Esophagus muscularis mucosa (tissue), 4 donors: ENCODE measurements around the gene KLC1. TPM values are rescaled to one million over a fixed set of nuclear protein-coding genes. Genes with fewer than 3 reads are reported as not detected.

Source experiments
- DNase-seq: peaks from one replicate; pipeline ENCODE4 v3.0.0-alpha.2; 2017; ENCODE audit errors: extremely low spot score
- H3K27ac ChIP-seq, 4 donors: fragments of 200-600 bp; sonication (generic); replicated peaks in 1 of 4; 1 replicate in 3 of 4; 2 replicates in 1 of 4; pipeline ENCODE4 v1.5.1; 2016 to 2019; ENCODE audit warnings: mild to moderate bottlenecking in 1 of 4
- H3K27me3 ChIP-seq, 4 donors: fragments of 200-600 bp; sonication (generic); one replicate each; pipeline versions ENCODE4 v1.5.1 to v1.6.0; 2016 to 2019
- H3K36me3 ChIP-seq, 4 donors: fragments of 200-600 bp; sonication (generic); one replicate each; pipeline ENCODE4 v1.5.1; 2016 to 2019
- H3K4me1 ChIP-seq, 4 donors: fragments of 200-600 bp; sonication (generic); one replicate each; pipeline ENCODE4 v1.5.1; 2016 to 2019
- H3K4me3 ChIP-seq, 4 donors: fragments of 200-600 bp; sonication (generic); 1 replicate in 2 of 4; 2 replicates in 2 of 4; pipeline ENCODE4 v1.5.1; 2016 to 2019; ENCODE audit warnings: mild to moderate bottlenecking in 4 of 4, moderate library complexity in 1 of 4
- H3K9me3 ChIP-seq, 4 donors: fragments of 200-600 bp; sonication (generic); 1 replicate in 3 of 4; 2 replicates in 1 of 4; pipeline ENCODE4 v1.5.1; 2016 to 2019
- CTCF ChIP-seq, 3 experiments: fragments of 200-600 bp in 2 of 3; fragments of 450-650 bp in 1 of 3; sonication (generic) in 2 of 3; IDR thresholded peaks; one replicate each; pipeline ENCODE4 v1.5.1; 2017 to 2019; ENCODE audit warnings: antibody characterized with exemption in 3 of 3, mild to moderate bottlenecking in 2 of 3, moderate library complexity in 1 of 3
- EP300 ChIP-seq: sonication (generic); formaldehyde crosslinking; IDR thresholded peaks from one replicate; pipeline ENCODE4 v1.6.1; 2017; ENCODE audit warnings: antibody characterized with exemption
- POLR2A ChIP-seq: fragments of 450-650 bp; IDR thresholded peaks from one replicate; pipeline ENCODE4 v1.6.1; 2017; ENCODE audit warnings: antibody characterized with exemption, moderate library complexity, mild to moderate bottlenecking, low read depth
- POLR2AphosphoS5 ChIP-seq, 2 donors: sonication (generic); formaldehyde crosslinking; IDR thresholded peaks; one replicate each; pipeline ENCODE4 v1.6.1; 2017; ENCODE audit warnings: antibody characterized with exemption in 2 of 2
- WGBS: methylation state at CpG from one replicate; pipeline ENCODE4 v1.1.5; 2018; 5-methylcytosine and 5-hydroxymethylcytosine counted together
- intact Hi-C: fragments of 100-400 bp; cut with DNase I; formaldehyde crosslinking; loops from one replicate; pipeline ENCODE4 v1.15.1; 2023
- total RNA-seq, 4 donors: library from RNA; depleted of rRNA; stranded (reverse); fragments of >200 nt; gene quantifications; one replicate each; pipeline versions ENCODE4 v1.1.0 to v1.2.1, GENCODE V29; 2016

KLC1 gene
- total RNA-seq, 4 donors from 2014 or later = 285 to 343 (median 312) TPM

- Histone ChIP-seq H3K27me3 (no peaks in the 10 kb centered on the region), H3K27ac (peak overlapping the region; percentile 89 to 98 (median 93)), H3K9me3 (no peaks in the 10 kb centered on the region), H3K4me1 (peaks cover 59 to 90% (median 87%) of the 10 kb centered on the region in 4 donors), H3K4me3 (peak overlapping the region; percentile 85 to 99 (median 95)), H3K36me3 (peaks cover 0 to 2% (median 0%) of the 10 kb centered on the region in 4 donors)
- peak in 1 of 2 donors; percentile 9 for TF ChIP-seq POLR2AphosphoS5 (IDR thresholded peaks at IDR 0.05)
- TF ChIP-seq POLR2A = no peak
- TF ChIP-seq CTCF (IDR thresholded peaks at IDR 0.05) = no peak
- no peak for DNase-seq
- intact Hi-C loops = no loop called here
- 5% methylated on average over 23 of the region's 72 CpGs for WGBS
Observed at GRCh38 chr14:103716091-103716801, 87.2 kb downstream of the KLC1 start.

GRCh38 chr14:103716899-103717411 lies 87.9 kb downstream of the KLC1 start:
- H3K9me3 ChIP-seq = no peaks in the 10 kb centered on the region
- peaks cover 0 to 2% (median 0%) of the 10 kb centered on the region in 4 donors for H3K36me3 ChIP-seq
- 81% methylated on average over 17 of the region's 17 CpGs for WGBS
- no peak for TF ChIP-seq EP300
- no peak for TF ChIP-seq CTCF (IDR thresholded peaks at IDR 0.05)
- TF ChIP-seq POLR2A = no peak
- TF ChIP-seq POLR2AphosphoS5 (IDR thresholded peaks at IDR 0.05) = no peak
- intact Hi-C loops = no loop called here
- H3K27ac ChIP-seq = peak overlapping the region; percentile 89 to 98 (median 93)
- H3K4me3 ChIP-seq = peak overlapping the region; percentile 85 to 99 (median 95)
- H3K27me3 ChIP-seq = no peaks in the 10 kb centered on the region
- H3K4me1 ChIP-seq = peaks cover 52 to 90% (median 87%) of the 10 kb centered on the region in 4 donors
- DNase-seq = no peak

GRCh38 chr14:103718572-103718971 lies 89.6 kb downstream of the KLC1 start:
- DNase-seq = no peak
- 27% methylated on average over 15 of the region's 16 CpGs for WGBS
- intact Hi-C loops = no loop called here
- TF ChIP-seq CTCF (IDR thresholded peaks at IDR 0.05) (no peak), EP300 (no peak), POLR2A (no peak), POLR2AphosphoS5 (IDR thresholded peaks at IDR 0.05) (peak; percentile 59 to 86)
- peak overlapping the region; percentile 61 to 90 (median 74) for H3K27ac ChIP-seq
- H3K9me3 ChIP-seq = no peaks in the 10 kb centered on the region
- peak overlapping the region; percentile 18 to 95 (median 29) for H3K4me3 ChIP-seq
- H3K27me3 ChIP-seq = no peaks in the 10 kb centered on the region
- peaks cover 0 to 2% (median 0%) of the 10 kb centered on the region in 4 donors for H3K36me3 ChIP-seq
- peaks cover 52 to 90% (median 88%) of the 10 kb centered on the region in 4 donors for H3K4me1 ChIP-seq

- WGBS = 89% methylated on average over 8 of the region's 8 CpGs
- Histone ChIP-seq H3K27me3 (no peaks in the 10 kb centered on the region), H3K27ac (peak overlapping the region; percentile 40 to 90 (median 73)), H3K9me3 (no peaks in the 10 kb centered on the region), H3K36me3 (peaks cover 0 to 2% (median 0%) of the 10 kb centered on the region in 4 donors), H3K4me3 (no peak overlapping the region), H3K4me1 (peaks cover 54 to 90% (median 89%) of the 10 kb centered on the region in 4 donors)
- intact Hi-C loops = no loop called here
- no peak for DNase-seq
- TF ChIP-seq POLR2AphosphoS5 (IDR thresholded peaks at IDR 0.05) (no peak), EP300 (no peak), POLR2A (no peak), CTCF (IDR thresholded peaks at IDR 0.05) (no peak)
Observed at GRCh38 chr14:103719751-103720150, 90.7 kb downstream of the KLC1 start.
